ENCODE results near the gene CFAP20DC.
"Not testable (repeated sequence)": the region's sequence is repeated elsewhere in the genome, so short reads cannot be mapped to it uniquely, and the experiment has no call there.

CFAP20DC gene

DNA sequence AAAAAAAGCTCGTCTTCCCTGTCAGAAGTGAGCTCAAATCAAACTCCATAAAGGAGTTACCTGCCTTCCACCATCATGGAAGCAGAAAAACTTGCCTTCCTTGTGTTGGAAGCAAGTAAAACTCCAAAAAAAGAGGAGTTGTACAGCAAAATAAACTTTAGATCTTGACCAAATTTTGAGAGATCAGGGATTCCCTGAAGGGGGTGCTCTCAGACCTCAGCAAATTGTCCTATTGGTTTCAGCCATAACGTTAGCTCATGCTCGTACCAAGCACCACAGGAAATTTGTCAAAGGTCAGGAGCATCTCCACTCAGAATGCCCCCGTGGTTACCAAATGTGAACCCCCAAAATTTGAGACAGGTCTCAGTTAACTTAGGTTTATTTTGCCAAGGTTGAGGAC lies 354.5 kb downstream of the CFAP20DC start:
- not testable (repeated sequence) for DNase-seq (ENCODE audit: low spot score)

DNA sequence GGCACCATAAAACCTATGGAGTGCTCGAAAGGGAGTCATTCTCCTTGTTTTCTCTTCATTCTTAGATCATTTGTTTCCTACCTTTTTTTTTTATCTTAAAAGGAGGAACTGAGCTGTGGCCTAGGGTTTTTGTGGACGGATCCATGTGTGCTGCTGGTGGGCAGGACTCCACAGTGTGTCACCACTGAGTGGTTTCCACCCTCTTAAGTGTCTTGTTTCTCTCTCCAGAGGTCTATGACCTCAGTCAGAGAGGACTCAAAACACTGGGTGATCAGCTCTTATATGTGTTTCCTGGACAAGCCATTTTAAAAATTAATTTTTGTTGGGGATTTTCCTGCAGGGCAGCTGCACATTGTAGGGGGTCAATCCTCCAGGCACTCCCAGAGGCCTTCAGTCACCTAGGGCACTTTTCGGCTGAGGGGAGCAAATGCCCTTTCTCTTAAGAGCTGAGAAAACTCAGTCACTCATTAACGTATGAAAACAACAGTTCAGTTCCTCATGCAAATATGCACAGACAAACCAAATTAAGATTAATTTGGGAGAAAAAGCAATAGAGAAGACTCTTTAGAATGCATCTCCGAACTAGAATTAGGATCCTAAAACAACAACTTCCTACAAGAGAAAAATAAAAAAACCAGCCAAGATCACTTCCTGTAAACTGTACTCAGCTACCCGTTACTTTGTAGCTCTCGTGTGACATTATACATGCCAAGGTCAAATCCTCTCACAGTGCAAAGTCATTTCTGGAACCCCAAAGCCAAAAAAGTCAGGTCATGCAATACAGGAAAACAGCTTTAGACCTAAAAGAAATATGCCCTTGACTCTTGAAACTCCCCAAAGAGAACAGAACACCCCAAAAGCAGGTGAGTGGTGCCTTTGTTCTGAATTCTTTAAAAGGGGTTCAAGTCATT lies 355.6 kb downstream of the CFAP20DC start:
- no peak for DNase-seq (ENCODE audit: low spot score)

DNA sequence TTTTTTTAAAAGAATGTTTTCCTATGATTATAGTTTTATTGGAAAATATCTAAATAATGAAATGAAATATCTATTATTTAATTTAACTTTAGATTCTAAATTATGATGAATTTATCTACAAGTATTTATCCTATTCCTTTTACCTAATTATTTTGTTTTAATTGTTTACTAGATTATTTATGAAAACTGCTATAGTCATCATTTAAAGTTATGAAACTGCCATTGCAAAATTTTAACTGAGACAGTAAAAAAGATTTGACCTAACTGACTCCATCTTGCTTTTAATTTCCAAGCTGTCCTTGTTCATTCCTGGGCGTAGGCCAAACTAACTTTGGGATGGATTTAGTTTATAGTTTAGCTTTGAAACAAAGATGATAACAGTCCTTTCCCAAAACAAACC lies 357.3 kb downstream of the CFAP20DC start:
- DNase-seq (ENCODE audit: low spot score): no peak
